BJ (cell line): Measurements from ENCODE around the gene NFKBIE. TPM values are rescaled to one million over a fixed set of nuclear protein-coding genes. Genes with fewer than 3 reads are reported as not detected.

Source experiments
- CTCF ChIA-PET: fragments of 350-600 bp; formaldehyde crosslinking; extraction: SDS; loops from one replicate; lab custom pipeline; 2021; ENCODE audit warnings: antibody characterized with exemption, inconsistent platforms; lab: Yijun Ruan, JAX
- POLR2A ChIA-PET: fragments of 300-600 bp; sonication (Branson Sonifier 250); formaldehyde crosslinking; extraction: SDS; loops from one replicate; lab custom pipeline; 2021; ENCODE audit warnings: antibody characterized with exemption; lab: Charles Lee
- DNase-seq: peaks from one replicate; pipeline ENCODE4 v3.0.0-alpha.2; 2011; ENCODE audit warnings: low read depth
- H3K27me3 ChIP-seq: 2 replicates; pipeline ENCODE4 v1.6.0; 2011; ENCODE audit warnings: low read length; ENCODE audit not compliant: control insufficient read depth, insufficient read depth
- H3K36me3 ChIP-seq: 2 replicates; pipeline ENCODE4 v1.5.1; 2011; ENCODE audit warnings: low read length; ENCODE audit not compliant: control insufficient read depth, insufficient read depth
- H3K4me3 ChIP-seq: 2 replicates; pipeline ENCODE4 v1.5.1; 2011; ENCODE audit warnings: low read depth, mild to moderate bottlenecking, control low read depth, low read length
- polyA plus RNA-seq: library from polyadenylated mRNA; depleted of rRNA; stranded (reverse); fragments of >200 nt; gene quantifications from 2 replicates; pipeline ENCODE4 v1.2.3, GENCODE V29; 2011
- TF ChIP-seq, protein P1 (sequence below): IDR thresholded peaks from 2 replicates; pipeline ENCODE4 v1.5.1; 2011; ENCODE audit warnings: low read depth, mild to moderate bottlenecking, control low read depth, inconsistent platforms, low read length, moderate library complexity; ENCODE audit not compliant: insufficient read depth

Gene NFKBIE
- polyA plus RNA-seq, 1 experiment, result 8.0 TPM

DNA sequence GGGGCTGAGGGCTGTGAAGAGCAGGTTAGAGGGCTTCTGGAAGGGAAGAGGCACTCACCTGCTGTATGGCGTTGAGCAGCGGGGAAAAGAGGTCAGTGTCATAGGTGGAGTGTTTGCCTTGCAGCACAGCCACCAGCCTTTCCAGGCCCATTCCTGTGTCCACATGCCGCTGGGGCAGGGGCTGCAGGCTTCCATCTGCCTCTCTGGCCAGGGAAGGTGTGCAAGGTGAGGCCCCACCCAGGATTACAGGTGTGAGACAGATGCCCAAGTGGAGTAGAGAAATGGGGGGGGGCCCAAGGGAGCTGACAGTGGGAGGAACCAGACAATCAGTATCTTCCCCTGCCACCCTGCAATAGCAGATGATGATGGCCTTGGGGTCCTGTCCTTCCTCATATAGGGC lies 44.9 kb upstream of the NFKBIE start:
- H3K4me3 ChIP-seq, result no peak overlapping the region
- ChIA-PET POLR2A (no interaction called here), CTCF (interaction anchor here (0.9 to 1.2 kb wide), 2 partner anchors 28 to 42 kb away, joined by 3 to 4 read pairs; no protein-coding TSS in a partner anchor)
- no peaks in the 10 kb centered on the region for H3K27me3 ChIP-seq
- H3K36me3 ChIP-seq, result peaks cover 27% of the 10 kb centered on the region
- DNase-seq, result no peak
- TF ChIP-seq, protein P1, sequence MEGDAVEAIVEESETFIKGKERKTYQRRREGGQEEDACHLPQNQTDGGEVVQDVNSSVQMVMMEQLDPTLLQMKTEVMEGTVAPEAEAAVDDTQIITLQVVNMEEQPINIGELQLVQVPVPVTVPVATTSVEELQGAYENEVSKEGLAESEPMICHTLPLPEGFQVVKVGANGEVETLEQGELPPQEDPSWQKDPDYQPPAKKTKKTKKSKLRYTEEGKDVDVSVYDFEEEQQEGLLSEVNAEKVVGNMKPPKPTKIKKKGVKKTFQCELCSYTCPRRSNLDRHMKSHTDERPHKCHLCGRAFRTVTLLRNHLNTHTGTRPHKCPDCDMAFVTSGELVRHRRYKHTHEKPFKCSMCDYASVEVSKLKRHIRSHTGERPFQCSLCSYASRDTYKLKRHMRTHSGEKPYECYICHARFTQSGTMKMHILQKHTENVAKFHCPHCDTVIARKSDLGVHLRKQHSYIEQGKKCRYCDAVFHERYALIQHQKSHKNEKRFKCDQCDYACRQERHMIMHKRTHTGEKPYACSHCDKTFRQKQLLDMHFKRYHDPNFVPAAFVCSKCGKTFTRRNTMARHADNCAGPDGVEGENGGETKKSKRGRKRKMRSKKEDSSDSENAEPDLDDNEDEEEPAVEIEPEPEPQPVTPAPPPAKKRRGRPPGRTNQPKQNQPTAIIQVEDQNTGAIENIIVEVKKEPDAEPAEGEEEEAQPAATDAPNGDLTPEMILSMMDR, result no peak

DNA sequence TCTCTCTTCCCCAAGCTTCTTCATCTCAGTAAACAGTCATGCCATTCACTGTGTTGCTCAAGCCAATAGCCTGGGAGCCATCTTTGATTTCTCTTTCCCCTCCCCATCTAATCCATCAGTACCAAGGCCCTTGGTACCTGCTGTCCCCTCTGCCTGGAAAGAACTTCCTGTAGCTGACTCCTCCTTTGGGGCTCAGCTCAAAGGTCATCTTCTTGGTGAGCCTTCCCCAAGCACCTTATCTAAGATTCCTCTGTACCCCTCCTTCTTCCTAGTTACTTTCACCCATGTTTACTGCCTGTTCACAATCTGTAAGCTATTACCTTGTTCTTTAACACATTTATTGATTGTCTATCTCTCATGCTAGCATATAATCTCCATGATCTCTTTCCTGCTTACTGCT lies 44.3 kb upstream of the NFKBIE start:
- Histone ChIP-seq H3K4me3 (no peak overlapping the region), H3K36me3 (peaks cover 32% of the 10 kb centered on the region), H3K27me3 (no peaks in the 10 kb centered on the region)
- TF ChIP-seq, protein P1, result no peak
- no peak for DNase-seq
- CTCF ChIA-PET, result interaction anchor here (0.9 to 1.5 kb wide), 4 partner anchors 24 to 137 kb away, joined by 3 to 8 read pairs (median 4); partner anchors contain the start of gene SLC29A1
- POLR2A ChIA-PET, result no interaction called here

DNA sequence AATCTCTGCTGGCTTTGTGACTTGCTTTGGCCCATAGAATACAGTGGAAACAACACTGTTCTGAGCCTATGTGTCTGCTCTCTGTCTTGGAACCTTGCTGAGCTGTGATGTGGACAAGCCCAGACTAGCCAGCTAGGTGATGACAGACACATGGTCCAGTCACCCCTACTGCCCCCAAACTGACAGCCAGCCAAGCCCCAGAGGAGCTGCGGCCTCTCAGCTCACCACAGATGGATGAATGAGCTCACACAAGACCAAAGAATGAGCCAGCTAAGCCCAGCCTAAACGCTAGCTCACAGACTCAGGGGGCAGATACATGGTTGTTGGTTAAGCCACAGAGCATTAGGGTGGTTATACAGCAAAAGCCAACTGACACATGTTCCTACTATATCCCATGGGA lies 43.7 kb upstream of the NFKBIE start:
- DNase-seq, result peak; percentile 8
- Histone ChIP-seq H3K36me3 (peaks cover 38% of the 10 kb centered on the region), H3K4me3 (no peak overlapping the region), H3K27me3 (no peaks in the 10 kb centered on the region)
- ChIA-PET POLR2A (no interaction called here), CTCF (interaction anchor here (0.6 to 1.5 kb wide), 5 partner anchors 24 to 136 kb away, joined by 3 to 8 read pairs (median 4); partner anchors contain the start of gene SLC29A1)
- TF ChIP-seq, protein P1, result no peak

DNA sequence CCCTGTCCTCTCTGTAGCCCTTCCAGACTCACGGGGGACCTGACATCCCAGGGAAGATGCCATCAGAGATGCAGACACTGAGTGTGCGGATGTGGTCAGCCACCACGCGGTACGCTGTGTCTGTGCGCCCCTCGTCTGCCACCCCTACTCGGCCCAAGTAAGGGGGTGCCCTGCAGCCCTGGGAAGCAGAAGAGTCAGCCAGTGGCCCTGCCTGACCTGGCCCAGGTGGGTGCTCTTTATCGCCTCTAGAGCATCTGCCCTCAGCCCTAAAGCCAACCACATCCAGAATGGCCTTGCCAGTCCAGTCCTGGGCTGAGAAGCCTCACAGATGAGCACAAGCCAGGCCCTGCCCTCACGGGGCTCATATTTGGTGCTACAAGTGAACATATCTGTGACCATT lies 41.9 kb upstream of the NFKBIE start:
- Histone ChIP-seq H3K36me3 (peaks cover 53% of the 10 kb centered on the region), H3K4me3 (no peak overlapping the region), H3K27me3 (no peaks in the 10 kb centered on the region)
- TF ChIP-seq, protein P1, result no peak
- POLR2A ChIA-PET, result no interaction called here
- CTCF ChIA-PET, result interaction anchor here (0.8 to 1.2 kb wide), 2 partner anchors 9 to 39 kb away, joined by 3 read pairs; no protein-coding TSS in a partner anchor
- DNase-seq, result no peak

DNA sequence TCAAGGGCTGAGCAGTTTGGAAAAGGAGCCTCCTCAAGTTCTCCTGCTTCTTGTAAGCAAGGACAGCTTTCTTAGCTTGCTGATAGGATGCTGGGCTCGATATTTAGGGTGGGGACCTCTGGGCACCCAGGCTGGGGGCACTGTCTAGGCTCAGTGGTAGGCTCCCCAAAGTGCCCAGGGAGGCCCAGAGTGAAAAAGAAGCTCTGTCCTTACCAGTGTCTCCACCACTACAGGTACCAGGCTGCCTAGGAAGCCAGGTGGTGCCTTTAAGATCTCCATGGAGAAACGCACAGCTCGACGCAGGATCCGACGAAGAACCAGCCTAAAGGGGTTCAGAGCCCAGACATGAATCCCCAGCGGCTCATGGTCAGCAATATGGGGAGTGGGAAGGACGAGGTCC lies 41.4 kb upstream of the NFKBIE start:
- ChIA-PET POLR2A (no interaction called here), CTCF (interaction anchor here (0.8 to 5.5 kb wide), 2 partner anchors 8 to 39 kb away, joined by 3 to 38 read pairs; no protein-coding TSS in a partner anchor)
- TF ChIP-seq, protein P1, result no peak

More for the DNA sequence above, 41.4 kb upstream of the NFKBIE start:
- Histone ChIP-seq H3K27me3 (no peaks in the 10 kb centered on the region), H3K4me3 (no peak overlapping the region), H3K36me3 (peaks cover 58% of the 10 kb centered on the region)
- DNase-seq, result no peak
